Daoy (cell line): ENCODE measurements around the gene KIAA0040. TPM values are rescaled to one million over a fixed set of nuclear protein-coding genes. Genes with fewer than 3 reads are reported as not detected.

ENCODE experiments used
- DNase-seq: peaks from one replicate; pipeline ENCODE4 v3.0.0-alpha.2; 2015; ENCODE audit warnings: low read depth
- total RNA-seq: library from RNA; depleted of rRNA; stranded (reverse); fragments of >200 nt; shearing (Covaris generic); gene quantifications from 2 replicates; pipeline ENCODE4 v1.2.3, GENCODE V29; 2014; rRNA removed

KIAA0040 gene
- total RNA-seq = 4.7 TPM in 2 replicates

DNA sequence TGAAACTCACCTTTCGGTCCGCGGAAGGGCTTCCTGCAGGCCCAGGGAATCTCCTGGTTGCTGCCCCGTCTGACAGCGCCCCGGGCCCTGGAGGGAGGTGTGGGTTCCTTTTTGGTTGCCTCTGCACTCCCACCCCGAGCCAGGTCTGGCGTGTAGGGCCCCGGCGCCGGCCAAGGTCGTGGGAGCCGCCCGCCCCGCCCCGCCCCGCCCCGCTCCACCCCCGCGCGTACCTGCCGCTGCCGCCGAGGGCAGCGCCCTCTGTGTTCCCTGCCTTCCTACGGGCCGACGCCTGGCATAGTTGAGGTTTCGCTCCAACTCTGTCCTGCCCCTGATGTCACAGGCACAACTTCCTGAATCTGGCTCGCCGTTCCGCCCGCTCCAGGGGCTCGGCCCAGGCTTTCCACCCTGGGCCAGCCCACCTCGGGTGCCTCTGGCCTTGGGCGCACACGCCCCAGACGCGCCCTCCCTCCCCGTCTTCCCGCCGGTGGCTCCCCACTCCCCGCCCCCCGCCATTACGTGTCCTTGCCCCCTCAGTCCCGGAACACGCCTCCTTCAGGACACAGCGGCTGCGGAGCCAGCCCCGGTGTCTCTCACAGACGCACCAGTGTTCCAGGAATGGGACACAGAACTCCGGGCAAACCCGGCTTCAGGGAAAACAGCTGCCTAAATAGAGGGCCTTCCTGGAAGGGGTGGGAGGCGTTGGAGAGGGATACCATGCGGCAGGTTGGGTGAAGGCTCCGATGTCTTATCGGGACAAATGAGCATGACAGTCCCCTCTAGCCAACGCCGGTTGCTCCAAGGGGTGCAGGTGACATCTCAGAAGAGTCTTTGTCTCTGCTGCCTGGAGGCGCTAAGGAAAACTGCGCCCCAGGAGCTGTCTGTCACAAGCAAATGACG is at the start of gene KIAA0040:
KIAA0040 (minus strand) TSS at position 147 of the 897 bp plus-strand sequence. CDS start 31,763 bp downstream, outside the sequence.
- peak; percentile 86 for DNase-seq

DNA sequence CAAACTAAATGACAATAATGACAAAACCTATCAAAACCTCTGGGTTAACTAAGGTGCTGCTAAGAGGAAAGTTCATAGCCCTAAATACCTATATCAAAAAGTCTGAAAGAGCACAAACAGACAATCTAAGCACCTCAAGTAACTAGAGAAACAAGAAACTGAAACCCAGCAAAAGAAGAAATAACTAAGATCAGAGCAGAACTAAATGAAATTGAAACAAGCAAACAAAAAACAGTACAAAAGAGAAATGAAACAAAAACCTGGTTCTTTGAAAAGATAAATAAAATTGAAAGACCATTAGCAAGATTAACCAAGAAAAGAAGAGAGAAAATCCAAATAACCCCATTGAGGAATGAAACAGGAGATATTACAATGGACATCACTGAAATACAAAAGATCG is 44.8 kb upstream of the KIAA0040 start:
- no peak for DNase-seq

DNA sequence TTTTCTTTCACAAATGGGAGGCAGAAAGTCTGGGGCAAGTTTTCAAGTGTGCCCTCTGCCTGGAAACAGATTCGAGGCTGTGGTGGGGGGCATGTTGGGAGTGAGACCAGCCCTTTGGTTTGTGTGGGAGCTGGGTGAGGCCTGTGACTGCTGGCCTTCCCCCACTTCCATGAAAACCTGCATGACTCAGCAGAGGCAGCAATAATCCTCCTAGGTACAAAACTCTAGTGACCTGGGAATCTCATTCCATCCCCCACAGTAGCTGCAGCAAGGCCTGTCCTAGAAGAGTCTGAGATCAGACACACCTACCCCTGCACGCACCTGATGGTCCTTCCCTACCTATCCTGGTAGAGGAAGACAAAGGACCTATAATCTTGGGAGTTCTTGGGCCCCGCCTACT is 42.1 kb upstream of the KIAA0040 start:
- no peak for DNase-seq

DNA sequence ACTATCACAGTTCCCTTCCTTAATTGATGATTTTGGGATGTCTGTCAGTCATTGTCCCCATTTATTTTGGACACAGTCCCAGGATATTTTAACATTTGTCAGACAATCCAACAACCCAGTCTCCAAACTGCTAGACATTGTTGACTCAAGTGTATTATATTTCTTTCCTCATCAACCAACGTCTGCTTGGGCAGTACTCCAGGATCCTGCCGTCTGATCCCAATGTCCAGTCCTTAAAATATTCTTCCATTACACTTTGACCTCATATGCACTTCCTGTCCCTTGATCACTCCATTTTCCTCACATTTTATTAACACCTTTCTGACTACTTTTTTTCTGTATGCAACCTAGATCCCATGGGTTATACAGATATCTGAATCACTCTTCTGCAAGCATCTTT is 39.8 kb upstream of the KIAA0040 start:
- DNase-seq = no peak

DNA sequence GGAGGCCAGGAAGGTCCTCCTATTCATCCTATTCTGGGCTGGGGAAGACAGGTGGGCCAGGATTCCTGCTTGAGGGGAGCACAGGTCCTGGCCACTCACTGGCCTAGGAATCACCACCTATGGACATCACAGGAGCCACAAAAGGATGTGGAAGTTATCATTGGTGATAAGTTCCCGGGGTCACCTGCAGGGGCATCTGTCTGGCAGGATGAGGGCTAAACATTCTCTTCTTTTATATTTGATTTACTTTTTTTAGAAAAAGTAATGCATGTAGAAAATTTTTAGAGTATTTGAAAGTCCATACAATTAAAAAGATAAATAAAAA is 33.2 kb upstream of the KIAA0040 start:
- no peak for DNase-seq

DNA sequence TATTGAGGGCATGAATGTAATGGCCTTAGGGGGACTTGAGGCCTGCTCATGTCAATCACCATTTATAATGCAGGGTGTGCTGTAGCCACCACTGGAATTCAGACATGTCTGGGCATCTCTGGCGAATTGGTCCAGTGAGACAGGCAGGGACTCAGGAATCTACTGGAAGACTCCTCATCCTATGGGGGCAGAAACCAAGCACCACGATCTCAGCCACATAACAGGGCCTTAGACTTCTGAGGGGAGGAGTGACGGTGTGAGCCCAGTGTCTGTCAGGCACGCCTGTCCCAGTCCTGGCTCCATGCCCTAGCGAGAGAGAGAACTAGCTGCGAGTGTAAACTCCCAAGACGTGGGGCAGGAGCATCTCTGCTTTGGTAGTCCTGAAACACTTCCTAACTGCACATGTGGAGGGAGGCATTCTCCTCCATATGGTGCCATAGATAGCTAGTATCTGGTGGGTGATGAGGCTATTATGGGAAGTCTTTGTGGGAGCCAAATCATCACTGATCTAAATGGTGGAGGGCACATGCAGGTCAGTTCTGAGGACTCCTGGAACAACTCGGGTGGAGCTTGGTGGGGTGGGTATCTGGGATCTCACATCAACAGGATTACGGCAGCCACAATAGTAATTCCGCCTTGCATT is 29.8 kb upstream of the KIAA0040 start:
- DNase-seq = no peak

DNA sequence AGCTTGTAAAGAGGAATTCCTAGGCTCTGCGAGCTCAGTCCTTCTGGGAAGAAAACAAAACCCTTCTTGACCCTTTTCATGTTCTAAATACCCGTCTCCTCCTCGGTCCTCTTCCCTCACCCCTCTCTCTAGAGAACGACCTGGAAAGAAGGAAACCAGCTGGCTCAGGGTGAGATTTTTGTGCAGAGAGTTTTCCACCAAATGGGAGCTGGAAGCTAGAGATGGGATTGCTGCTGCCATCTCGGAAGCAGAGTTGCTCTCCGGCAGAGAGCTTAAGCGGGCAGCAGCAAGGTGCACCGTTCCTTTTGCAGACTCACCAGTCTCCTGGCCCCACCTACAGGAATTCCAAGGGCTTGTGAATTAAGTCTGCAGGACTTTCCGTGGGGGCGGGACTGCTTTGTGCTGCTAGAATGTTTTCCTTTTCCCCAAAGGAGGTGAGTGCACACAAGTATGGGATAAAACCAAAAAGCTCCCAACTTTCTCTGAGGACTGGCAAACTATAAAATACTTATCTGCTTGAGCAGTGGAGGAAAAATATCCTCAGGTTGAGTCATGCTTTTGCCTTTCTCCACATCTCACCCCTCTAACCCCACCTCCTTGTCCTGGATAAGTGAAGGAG is 29.1 kb upstream of the KIAA0040 start:
- DNase-seq = peak; percentile 47

DNA sequence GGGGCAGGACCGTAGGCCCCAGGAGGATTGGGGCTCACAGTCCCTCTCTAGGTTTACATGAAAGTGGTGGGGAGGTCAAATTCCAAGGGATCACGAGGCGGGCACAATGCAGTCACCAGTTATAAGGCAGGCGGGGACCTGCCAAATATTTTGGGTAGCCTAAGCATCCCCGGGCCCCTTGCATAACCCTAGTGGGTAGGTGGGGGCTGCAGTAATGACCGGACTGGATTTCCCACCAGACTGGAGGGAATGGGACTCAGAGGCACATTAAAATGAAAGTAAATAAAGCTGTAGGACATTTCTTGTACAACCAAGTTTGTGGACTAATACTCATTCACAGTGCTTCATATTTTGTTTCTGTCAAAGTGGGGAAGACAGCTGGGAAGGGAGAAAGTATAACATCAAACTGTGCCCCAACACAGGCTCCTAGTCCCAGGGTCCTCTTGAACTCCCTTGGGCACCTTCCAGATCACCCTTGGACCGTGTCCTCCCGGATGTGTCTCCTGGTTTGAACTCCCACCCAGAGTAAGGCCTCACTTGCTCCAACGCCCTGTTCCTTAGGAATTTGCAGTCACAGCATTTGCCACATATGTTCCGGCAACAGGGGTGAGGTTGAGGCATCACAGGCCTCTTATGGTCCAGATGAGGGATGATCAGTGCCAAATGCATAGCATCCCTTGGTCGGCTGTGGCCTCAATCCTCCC is 28.4 kb upstream of the KIAA0040 start:
- DNase-seq = no peak

DNA sequence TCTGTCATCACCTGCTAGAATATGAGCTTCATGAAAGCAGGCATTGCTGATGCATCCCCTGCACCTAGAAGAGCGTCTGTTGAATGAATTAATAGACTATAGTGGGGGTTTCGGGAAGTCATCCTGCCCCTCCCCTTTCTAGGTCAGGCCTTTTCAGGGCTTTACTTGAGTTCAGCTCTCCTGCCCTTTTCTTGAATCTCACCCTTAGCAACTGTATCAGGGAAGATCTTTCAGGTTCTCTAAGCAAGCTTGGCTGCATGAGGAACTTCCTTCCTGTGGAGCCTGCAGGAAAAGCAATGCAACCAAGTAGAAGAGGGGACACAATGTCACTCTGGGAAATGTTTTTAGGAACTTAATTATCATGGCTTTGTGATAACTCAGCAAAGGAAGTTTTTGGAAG is 27.2 kb upstream of the KIAA0040 start:
- no peak for DNase-seq

DNA sequence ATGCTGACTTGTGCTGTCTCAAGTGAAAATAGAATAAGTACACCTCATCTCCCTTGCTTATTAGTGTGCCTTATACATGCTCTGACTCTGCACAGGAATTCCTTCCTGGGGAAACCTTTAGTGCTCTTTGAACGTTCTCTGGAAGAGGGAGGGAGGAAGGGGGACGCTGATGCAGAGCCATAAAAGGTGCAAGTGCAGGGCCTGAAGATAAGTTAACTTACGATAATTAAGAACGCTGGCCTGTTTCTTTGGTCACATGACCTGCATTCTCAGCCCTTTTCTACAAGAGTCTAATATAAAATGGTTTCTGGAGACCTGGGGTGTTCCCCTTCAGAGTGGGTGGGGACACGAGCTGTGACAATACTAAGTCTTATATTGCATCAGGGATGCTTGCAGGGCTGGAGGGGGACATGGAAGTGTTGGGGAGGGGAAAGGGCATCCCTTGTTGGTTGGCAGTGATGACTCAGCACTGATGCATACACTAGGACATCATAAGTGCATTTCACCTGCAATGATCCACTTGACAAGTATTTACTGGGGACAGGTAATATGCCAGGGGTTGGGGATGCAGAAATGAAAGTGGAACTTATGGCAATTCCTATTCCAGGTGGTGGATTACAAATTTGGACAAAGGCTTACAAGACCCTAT is 26.3 kb upstream of the KIAA0040 start:
- no peak for DNase-seq

DNA sequence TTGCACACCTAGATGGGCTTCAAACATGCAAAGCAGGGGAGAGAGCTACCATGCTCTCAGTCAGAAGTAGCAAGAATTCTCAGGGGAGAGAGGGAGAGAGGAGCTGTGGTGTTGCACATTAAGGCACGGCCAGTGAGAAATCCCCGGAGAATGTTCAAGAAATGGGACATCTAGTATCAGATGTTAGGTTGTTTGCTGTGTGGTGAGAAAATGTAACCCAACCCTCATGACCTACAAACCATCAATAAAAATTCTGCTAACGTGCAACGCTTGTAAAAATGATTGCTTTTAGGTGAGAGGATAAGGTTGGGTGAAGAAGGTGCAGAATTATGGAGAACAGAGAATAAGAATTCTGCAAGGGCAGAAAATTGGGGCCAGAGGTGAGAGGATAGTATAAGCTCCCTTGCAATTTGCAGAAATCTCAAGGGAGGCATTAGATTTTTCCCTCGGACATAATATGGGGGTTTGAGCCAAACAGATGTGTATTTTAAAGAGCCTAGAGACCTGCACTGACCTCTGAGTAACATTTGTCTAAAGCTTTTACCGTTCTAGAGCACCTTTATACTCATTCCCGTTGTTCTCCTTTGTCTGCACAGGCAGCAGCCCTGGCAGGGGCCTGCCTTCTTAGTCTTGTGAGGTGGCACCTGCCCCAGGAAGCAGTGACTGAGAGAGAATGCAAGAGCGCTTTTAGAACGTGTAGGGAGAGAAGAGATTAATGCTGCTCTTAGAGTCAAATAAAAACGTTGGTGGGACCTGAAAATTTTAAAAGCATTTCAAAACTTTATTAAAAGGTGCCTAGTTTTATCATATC is 25.4 kb upstream of the KIAA0040 start:
- DNase-seq = no peak

DNA sequence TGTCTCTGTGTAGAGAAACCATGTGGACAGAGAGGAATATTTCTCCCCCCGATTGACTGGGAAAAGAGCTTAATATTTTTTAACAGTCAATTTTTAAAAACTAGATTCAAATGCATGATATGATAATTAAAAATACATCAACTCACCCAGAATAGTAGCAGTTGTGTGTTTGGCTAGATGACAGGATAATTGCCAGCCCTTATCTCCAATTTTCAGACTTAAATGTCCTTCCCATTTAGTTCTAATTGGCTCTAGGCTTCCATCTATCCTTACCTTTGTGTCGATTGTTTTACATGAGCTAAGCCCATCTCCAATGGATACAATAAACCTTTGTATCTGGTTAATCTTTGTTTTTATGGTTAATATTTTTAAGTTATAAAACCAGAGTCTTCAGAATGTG is 23.9 kb upstream of the KIAA0040 start:
- DNase-seq = no peak

DNA sequence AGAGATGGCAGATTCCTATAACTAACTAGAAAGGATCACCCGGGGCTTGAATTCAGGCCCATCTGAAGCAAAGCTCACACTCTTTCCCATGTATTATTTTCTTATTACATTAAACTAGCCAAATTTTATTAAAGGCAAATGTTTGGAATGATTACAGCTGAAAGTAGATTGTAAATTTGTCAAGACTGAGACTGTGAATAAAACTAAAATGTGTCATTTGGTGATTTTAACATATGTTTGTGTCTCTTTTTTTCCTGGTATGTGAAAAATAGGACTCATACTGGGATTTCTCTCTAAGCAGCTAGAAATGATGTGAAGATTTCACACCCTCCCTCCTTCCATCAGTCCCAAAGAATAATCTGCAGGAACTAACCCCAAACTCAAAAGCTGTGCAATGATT is 19.1 kb upstream of the KIAA0040 start:
- DNase-seq = no peak

DNA sequence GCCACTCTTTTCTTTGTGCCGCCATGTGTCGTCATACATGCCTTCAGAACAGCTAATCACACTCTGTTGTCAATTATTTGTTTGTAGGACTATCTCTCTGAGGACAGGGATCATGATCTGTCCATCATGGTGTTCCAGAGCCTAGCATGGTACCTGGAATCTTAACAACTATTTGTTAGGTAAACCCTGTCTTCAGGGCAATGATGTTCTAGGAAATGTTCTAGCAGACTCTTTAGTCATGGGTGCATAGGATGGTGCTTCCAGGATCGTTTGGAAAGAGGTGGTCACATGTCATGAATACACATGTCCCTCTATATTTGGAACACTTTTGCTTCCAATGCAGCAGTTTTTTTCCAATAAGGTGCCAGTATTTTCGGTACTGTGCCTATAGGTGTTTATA is 18.2 kb upstream of the KIAA0040 start:
- no peak for DNase-seq

DNA sequence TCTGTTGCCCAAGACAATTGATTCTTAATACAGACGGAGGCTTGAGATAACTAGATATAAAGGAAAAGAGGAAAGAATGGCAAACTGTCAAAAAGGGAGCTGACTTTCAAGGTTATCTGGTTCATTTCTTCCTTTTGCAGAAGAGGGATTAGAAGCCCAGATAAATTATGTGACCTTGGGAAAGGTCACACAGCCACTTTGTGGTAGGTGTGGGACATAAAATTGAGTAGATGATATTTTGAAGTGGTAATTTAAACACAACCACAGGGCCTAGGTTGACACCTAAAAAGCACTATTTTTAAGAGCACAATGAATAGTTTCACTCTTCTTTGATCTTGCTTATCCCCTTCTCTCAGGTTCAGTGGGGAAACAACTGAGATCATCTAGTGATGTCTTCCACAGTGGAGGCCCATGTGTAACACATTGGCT is 16.9 kb upstream of the KIAA0040 start:
- no peak for DNase-seq

DNA sequence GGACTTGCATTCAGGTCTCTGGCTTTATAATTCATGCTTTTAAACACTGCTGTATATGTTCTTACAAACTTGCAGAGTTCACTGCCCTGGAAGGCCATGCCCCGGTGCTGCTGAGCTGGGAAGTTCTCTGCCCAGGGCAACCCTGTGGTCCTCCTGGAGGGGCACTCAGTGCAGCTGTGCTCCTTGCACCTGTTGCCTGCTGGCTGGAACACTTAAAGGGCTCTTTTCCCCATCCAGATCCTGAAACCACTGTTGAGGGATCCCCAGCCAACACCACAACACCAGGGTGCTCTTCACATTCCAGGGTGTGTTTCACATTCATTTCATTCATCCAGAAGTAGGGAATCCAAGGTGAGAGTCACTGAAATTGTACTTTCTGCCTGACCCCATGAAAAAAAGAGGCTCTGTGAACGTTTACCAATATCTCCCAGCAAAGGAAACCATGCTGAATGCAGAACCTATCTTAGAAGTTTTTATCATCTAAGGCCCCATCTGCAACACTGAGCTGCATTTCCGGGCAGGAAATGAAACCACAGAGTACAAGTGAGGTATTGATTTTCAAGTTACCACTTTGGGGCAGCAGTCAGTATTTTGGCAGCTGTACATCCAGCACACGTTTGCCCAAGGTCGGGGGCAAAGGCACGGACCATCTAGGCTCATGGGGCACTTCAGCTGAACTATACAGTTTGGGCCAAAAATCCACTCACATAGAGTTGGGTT is 16.4 kb upstream of the KIAA0040 start:
- no peak for DNase-seq

DNA sequence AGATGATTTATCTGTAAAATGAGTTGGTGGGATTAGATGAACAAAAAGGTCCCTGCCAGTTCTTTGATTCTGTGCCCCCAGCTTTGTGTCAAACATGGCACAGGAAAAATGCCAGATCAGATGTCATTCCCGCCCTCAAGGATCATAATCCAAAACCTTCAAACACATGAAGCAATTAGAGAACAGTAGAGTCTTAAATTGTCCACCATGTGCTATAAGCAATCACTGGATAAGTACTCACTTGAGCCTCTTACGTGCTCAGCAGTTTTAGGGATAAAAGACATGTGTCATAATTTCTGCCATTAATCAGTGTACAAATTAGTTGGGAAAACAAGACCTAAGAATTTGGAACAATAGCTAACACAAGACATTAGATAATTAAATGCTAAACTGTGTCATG is 15.4 kb upstream of the KIAA0040 start:
- DNase-seq = no peak

DNA sequence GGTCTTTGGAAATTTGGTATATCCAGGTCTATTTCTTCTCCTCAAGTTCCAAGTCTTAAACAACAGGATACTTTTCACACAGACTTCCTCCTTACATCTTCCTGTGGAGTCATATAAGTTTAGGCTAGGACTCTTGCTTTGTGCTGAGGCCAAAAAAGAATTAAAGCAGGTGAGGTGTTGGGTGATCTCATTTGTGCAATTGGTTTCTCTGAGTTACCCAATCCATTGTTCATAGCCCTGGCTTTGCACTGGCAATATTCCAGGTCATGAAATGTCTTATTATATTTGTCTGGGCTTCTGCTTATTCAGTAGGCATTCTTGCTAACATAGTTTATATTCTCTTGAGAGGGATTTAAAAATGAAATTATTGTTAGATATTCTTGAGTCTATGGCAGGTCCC is 14.1 kb upstream of the KIAA0040 start:
- no peak for DNase-seq

DNA sequence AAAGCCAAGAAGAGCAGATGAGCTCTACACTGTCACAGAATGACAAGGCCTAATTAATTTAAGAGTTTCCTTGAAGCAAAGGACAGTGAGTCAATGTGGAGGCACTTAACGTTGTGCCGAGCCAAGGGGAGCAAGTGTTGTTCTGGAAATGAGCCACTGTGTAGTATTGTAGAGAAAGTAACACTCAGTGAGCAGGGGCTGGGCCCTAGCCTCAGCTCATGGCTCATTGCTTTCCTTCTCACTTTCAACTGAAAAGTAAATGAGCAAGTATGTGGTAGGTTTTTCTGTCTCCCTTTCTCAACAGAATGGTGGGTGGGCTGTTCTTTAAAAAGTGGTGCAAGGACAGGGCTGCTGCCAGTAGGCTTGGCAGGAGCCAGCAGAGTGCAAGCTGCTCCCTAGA is 11.8 kb upstream of the KIAA0040 start:
- no peak for DNase-seq

DNA sequence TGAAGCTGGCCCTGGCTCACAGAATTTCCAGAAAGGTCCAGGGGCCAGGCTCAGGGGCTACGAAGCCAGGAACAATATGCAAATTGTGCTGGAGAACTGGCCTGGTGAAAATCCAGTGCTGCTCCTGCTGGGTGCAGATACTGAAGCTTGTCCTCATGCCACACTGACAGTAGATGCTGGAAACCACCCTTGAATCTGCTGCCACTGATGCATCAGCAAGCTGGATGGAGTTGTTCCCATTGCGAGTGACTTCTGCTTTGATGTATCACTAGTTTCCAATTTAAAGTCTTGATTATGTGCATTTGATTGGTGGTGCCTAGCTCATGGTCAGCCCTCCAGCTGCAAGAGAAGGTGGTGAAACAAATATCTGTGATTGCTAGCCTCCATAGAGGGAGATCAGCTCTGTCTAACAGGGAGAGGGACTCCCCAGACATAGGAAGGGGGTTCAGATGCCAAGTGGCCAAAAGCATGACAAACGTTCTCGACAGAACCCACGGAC is 11.0 kb upstream of the KIAA0040 start:
- DNase-seq = no peak
